Measurements from ENCODE around the gene ZEB1.
"Not testable (repeated sequence)": the region's sequence is repeated elsewhere in the genome, so short reads cannot be mapped to it uniquely, and the experiment has no call there.

The ZEB1 gene

GRCh38 chr10:31515819-31516402 lies 196.9 kb downstream of the ZEB1 start:
- no peak for DNase-seq

GRCh38 chr10:31520986-31521831 lies 202.2 kb downstream of the ZEB1 start:
- no peak for DNase-seq

DNA sequence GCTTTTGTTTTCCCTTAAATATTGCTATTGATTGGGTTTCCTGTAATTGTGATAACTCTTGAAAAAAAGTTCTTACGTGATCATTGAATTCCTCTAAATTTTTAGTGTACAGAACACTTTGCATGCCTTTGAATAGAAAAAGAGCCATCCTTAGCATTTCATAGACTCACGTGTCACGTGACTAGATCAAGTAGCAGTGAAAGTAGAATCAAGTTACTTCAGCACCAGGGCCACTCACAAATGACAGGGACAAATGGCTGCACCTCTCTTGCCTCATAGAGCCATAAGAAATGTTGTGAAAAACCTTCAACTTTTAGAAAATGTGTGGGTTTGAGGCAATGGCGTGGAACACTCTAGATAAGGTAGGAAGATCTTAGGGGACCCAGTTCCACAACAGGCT lies 203.8 kb downstream of the ZEB1 start:
- DNase-seq, result no peak

- no peak for DNase-seq
Measured at GRCh38 chr10:31524460-31524859, 205.4 kb downstream of the ZEB1 start.

DNA sequence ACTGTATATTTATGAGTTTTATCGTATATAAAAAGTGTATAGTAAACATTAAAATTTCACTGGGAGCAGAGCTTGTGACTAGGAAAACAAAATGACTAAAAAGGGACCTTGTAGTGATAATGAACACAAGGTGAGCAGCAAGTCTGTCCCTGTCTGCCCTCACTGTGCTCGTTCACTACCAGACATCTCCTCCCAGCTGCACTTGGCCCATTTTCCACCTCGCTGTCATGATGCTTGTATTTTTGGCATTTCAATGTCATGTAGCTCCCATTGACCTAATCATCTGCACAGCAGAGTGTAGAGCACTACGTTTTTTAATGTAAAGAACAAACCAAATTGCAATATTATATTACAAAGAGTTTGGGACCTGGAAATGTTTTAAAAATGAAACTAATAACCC lies 207.2 kb downstream of the ZEB1 start:
- DNase-seq, result no peak

DNA sequence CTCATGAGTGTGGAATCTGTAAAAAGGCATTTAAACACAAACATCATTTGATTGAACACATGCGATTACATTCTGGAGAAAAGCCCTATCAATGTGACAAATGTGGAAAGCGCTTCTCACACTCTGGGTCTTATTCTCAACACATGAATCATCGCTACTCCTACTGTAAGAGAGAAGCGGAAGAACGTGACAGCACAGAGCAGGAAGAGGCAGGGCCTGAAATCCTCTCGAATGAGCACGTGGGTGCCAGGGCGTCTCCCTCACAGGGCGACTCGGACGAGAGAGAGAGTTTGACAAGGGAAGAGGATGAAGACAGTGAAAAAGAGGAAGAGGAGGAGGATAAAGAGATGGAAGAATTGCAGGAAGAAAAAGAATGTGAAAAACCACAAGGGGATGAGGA lies 207.7 kb downstream of the ZEB1 start:
- DNase-seq, result no peak

DNA sequence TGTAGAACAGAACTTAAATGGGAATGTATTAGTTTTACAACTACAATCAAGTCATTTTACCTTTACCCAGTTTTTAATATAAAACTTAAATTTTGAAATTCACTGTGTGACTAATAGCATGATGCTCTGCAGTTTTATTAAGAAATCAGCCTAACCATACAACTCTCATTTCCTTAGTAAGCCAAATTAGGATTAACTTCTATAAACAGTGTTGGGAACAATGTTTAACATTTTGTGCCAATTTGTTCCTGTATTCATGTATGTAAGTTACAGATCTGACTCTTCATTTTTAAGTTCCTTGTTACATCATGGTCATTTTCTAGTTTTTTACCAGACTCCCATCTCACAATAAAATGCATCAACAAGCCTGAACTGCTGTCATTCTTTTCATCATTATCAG lies 209.8 kb downstream of the ZEB1 start:
- no peak for DNase-seq

- no peak for DNase-seq
Measured at GRCh38 chr10:31536302-31536701, 217.3 kb downstream of the ZEB1 start.

DNA sequence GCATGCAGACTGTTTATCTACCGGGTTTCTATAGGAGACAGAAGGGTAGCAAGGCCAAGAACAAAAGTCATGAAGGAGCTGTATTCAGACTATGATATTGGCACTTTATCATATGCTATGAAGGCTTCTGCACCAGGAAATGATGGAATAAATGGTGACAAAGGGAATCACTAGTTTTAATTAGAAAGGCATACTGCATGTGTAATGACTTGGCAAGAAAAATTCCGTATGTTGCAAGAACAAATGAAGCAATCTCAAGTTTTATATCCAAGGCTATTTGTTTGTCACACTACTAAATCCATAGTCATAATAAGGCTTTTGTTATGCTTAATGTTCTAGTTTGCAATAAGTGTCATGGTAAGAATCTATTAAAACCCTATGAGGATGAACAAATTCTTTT lies 230.9 kb downstream of the ZEB1 start:
- DNase-seq, result no peak

- DNase-seq, result no peak
Measured at GRCh38 chr10:31554556-31554955, 235.5 kb downstream of the ZEB1 start.

GRCh38 chr10:31557854-31558253 lies 238.8 kb downstream of the ZEB1 start:
- no peak for DNase-seq

DNA sequence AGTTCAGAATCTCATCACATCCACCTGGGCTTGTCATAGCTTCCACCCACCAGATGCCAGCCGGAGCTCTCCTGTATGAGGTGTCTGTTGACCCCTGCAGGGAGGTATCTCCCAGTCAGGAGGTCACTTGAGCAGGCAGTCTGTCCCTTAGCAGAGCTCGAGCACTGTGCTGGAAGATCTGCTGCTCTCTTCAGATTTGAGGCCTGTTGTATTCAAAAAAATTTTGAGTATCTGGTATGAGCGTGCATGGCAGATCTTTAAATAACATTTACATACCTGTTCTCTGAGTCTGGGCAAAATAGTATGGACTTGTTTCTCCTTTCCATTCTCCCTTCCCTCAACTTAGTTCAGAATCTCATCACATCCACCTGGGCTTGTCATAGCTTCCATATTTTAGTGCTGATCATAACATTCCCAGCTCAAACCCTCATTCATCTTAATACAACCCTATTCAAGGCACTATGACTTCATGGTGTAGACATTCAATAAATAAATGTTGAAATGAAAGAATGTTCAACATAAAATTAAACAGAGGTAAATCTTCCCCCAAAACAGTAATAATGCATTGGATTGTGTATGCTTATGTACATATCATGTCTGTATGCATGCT lies 249.3 kb downstream of the ZEB1 start:
- not testable (repeated sequence) for DNase-seq

GRCh38 chr10:31574577-31574976 lies 255.6 kb downstream of the ZEB1 start:
- DNase-seq, result no peak

DNA sequence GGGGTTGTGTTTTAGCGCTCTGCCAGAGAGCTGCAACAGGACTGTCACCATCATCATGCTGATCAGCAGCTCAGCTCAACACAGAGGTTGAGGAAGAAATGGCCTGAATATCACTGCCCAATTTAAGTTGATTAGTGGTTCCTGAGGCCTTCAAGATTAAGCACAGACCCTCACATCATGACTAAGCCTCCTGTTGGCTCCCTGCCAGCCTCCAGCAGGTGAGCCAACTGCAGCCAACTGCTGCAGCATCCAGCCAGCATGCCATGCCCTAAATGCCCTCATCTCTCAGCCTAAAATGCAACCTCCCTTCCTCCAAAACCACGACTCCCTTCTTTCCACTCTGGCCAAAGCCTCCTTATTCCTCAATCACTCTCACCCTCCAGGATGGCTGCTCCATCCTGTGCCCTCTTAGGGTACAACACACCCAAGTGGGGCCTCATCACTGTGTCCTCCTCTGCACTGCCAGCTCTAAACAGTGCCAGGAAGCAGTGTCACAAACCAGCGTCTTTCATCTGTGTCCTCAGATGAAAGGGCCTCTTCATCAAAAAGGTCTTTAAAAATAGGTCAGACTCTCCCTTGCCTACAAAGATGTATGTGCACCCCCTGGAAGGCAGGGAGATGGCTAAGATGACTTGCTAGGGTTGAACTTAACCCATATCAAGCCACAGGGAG lies 259.3 kb downstream of the ZEB1 start:
- DNase-seq, result no peak

DNA sequence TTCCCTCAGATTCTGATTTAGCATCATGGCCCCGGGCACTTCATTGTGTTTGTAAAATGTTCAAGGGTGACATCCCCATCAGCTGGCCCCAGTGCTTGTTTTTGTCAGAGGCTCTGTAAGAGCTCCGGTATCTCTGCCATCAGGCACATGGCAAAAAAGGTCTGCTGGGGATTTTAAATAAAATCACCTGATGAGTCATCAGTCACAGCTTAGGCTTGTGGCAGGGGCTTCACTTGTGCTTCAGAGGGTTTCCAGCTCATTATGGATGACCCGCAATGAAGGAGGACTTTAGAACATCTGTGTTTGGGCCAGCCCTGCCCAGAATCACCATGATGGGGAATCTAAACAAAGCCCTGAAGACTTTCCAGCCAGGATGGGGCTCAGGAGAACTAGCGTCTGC lies 259.9 kb downstream of the ZEB1 start:
- DNase-seq, result no peak

Data from stimulated activated CD4-positive, alpha-beta T cell treated with anti-CD3 and anti-CD28 coated beads, Interleukin-4, amount 100 ng/mL, for 1 hour (primary cell).